HCT116 (cell line): ENCODE results near the gene SLC30A10. TPM values are rescaled to one million over a fixed set of nuclear protein-coding genes. Genes with fewer than 3 reads are reported as not detected.
"Not testable (repeated sequence)": the region's sequence is repeated elsewhere in the genome, so short reads cannot be mapped to it uniquely, and the experiment has no call there.

Source experiments
- ATAC-seq: fragments of 200-7000 bp; cut with Tn5 transposase; 2 replicates; pipeline ENCODE4 v1.9.1; 2020; ENCODE audit warnings: mild to moderate bottlenecking, moderate library complexity
- BruUV-seq: library from RNA; stranded (reverse); fragments of 400-500 nt; replicated peaks from 2 replicates; lab custom pipeline; 2021; lab: Mats Ljungman, UMichigan
- CTCF ChIA-PET: fragments of 300-600 bp; sonication (Branson Sonifier 250); formaldehyde crosslinking; loops from one replicate; lab custom pipeline; 2021; ENCODE audit warnings: antibody characterized with exemption; lab: Charles Lee
- POLR2A ChIA-PET: fragments of 300-600, 350-600 bp; sonication (Branson Sonifier 250); formaldehyde crosslinking; loops from one replicate; lab custom pipeline; 2021; ENCODE audit warnings: antibody characterized with exemption; lab: Charles Lee
- RAD21 ChIA-PET, 2 experiments: fragments of 300-600 bp; sonication (Branson Sonifier 250); formaldehyde crosslinking; loops; one replicate each; lab custom pipeline; 2023; ENCODE audit warnings: low total read pairs in 2 of 2; ENCODE audit not compliant: uncharacterized antibody in 2 of 2, unreplicated experiment in 2 of 2, low non-redundant PET in 1 of 2; lab: Charles Lee
- DNase-seq: peaks from one replicate; pipeline ENCODE4 v3.0.0-alpha.2; 2010; ENCODE audit warnings: low read depth, low spot score
- H2AFZ ChIP-seq: fragments of 200-600 bp; shearing (Covaris generic), sonication (generic); 2 replicates; pipeline ENCODE4 v1.6.1; 2017; ENCODE audit warnings: low read depth, mixed run types, mixed read lengths, antibody characterized with exemption, low read length; ENCODE audit not compliant: poor library complexity, severe bottlenecking
- H3K27ac ChIP-seq: 2 replicates; pipeline ENCODE4 v1.5.1; 2012; ENCODE audit warnings: low read depth, low read length
- H3K27me3 ChIP-seq: fragments of 200-600 bp; sonication (generic); 2 replicates; pipeline ENCODE4 v1.6.1; 2016; ENCODE audit warnings: mixed run types, low read length, mixed read lengths; ENCODE audit not compliant: insufficient read depth
- H3K36me3 ChIP-seq, 2 experiments: fragments of 200-500 bp in 1 of 2; fragments of 200-600 bp in 1 of 2; sonication (Bioruptor generic) in 1 of 2; sonication (generic) in 1 of 2; 2 replicates each; pipeline versions ENCODE4 v1.5.1 to v1.6.1; 2014 to 2016; ENCODE audit warnings: low read length in 2 of 2, inconsistent platforms in 1 of 2, mixed read lengths in 1 of 2, mixed run types in 1 of 2; ENCODE audit not compliant: insufficient read depth in 2 of 2, control insufficient read depth in 1 of 2
- H3K4me1 ChIP-seq, 2 experiments: fragments of 200-600 bp in 1 of 2; sonication (generic) in 1 of 2; 2 replicates each; pipeline versions ENCODE4 v1.5.1 to v1.6.1; 2012 to 2017; ENCODE audit warnings: low read length in 2 of 2, inconsistent platforms in 1 of 2, mild to moderate bottlenecking in 1 of 2, mixed read lengths in 1 of 2, mixed run types in 1 of 2, moderate library complexity in 1 of 2; ENCODE audit not compliant: insufficient read depth in 2 of 2, control insufficient read depth in 1 of 2
- H3K4me2 ChIP-seq: fragments of 200-600 bp; sonication (generic); 2 replicates; pipeline ENCODE4 v1.6.1; 2017; ENCODE audit warnings: mixed run types, low read length, mixed read lengths
- H3K4me3 ChIP-seq, 2 experiments: fragments of 200-600 bp in 1 of 2; sonication (generic) in 1 of 2; replicated peaks in 1 of 2; 2 replicates each; pipeline ENCODE4 v1.5.1; 2011 to 2016; ENCODE audit warnings: low read length in 2 of 2, control low read depth in 1 of 2, low read depth in 1 of 2, mild to moderate bottlenecking in 1 of 2, mixed read lengths in 1 of 2, mixed run types in 1 of 2
- H3K79me2 ChIP-seq: fragments of 200-600 bp; sonication (generic); 2 replicates; pipeline ENCODE4 v1.6.1; 2017; ENCODE audit warnings: mild to moderate bottlenecking, mixed run types, low read length, moderate library complexity, mixed read lengths; ENCODE audit not compliant: insufficient read depth
- H3K9ac ChIP-seq: fragments of 200-600 bp; sonication (generic); 2 replicates; pipeline ENCODE4 v1.6.1; 2016; ENCODE audit warnings: low read length, mixed read lengths
- H3K9me2 ChIP-seq: fragments of 200-600 bp; sonication (generic), shearing (Covaris generic); 2 replicates; pipeline ENCODE4 v1.6.1; 2017; ENCODE audit warnings: mixed run types, mild to moderate bottlenecking, moderate library complexity; ENCODE audit not compliant: insufficient read depth
- H3K9me3 ChIP-seq, 2 experiments: fragments of 200-500 bp in 1 of 2; fragments of 200-600 bp in 1 of 2; sonication (Bioruptor generic) in 1 of 2; sonication (generic) in 1 of 2; 2 replicates each; pipeline ENCODE4 v1.6.1; 2014 to 2017; ENCODE audit warnings: low read length in 2 of 2, mixed read lengths in 2 of 2, inconsistent platforms in 1 of 2, low read depth in 1 of 2, mild to moderate bottlenecking in 1 of 2, mixed run types in 1 of 2, moderate library complexity in 1 of 2; ENCODE audit not compliant: control insufficient read depth in 1 of 2, insufficient read depth in 1 of 2
- H4K20me1 ChIP-seq: fragments of 200-600 bp; sonication (generic), shearing (Covaris generic); 2 replicates; pipeline ENCODE4 v1.6.1; 2017; ENCODE audit warnings: mixed run types, mild to moderate bottlenecking, moderate library complexity; ENCODE audit not compliant: insufficient read depth
- EGR1 ChIP-seq: IDR thresholded peaks from 2 replicates; pipeline ENCODE4 v1.6.1; 2012; ENCODE audit warnings: low read depth
- FOSL1 ChIP-seq: IDR thresholded peaks from 2 replicates; pipeline ENCODE4 v1.6.1; 2012; ENCODE audit warnings: low read depth
- JUND ChIP-seq: IDR thresholded peaks from 2 replicates; pipeline ENCODE4 v1.6.1; 2012
- POLR2A ChIP-seq: IDR thresholded peaks from 2 replicates; pipeline ENCODE4 v1.7.0; 2011; ENCODE audit warnings: borderline replicate concordance; ENCODE audit not compliant: insufficient read depth, insufficient read length; ENCODE audit errors: extremely low read depth
- RAD21 ChIP-seq: IDR thresholded peaks from 2 replicates; pipeline ENCODE4 v1.6.1; 2012; ENCODE audit warnings: low read depth, mild to moderate bottlenecking
- SRF ChIP-seq: IDR thresholded peaks from 2 replicates; pipeline ENCODE4 v1.6.1; 2012; ENCODE audit warnings: low read depth
- TCF7L2 ChIP-seq: IDR thresholded peaks from 2 replicates; pipeline ENCODE4 v1.7.0; 2011; ENCODE audit warnings: borderline replicate concordance, inconsistent platforms; ENCODE audit not compliant: insufficient read depth, insufficient read length; ENCODE audit errors: extremely low read depth
- YY1 ChIP-seq: IDR thresholded peaks from 2 replicates; pipeline ENCODE4 v1.6.1; 2011; ENCODE audit warnings: low read length, low read depth, moderate library complexity, mild to moderate bottlenecking; ENCODE audit not compliant: insufficient replicate concordance; ENCODE audit errors: extremely low read depth
- ZNF274 ChIP-seq: fragments of 200-500 bp; sonication (Bioruptor generic); IDR thresholded peaks from 2 replicates; pipeline ENCODE4 v1.6.1; 2014; ENCODE audit warnings: mild to moderate bottlenecking, low read depth, low read length, inconsistent platforms
- intact Hi-C: fragments of 100-400 bp; cut with micrococcal nuclease; formaldehyde crosslinking; loops from 2 replicates; pipeline ENCODE4 v1.10.0; 2022
- total RNA-seq: library from RNA; stranded (reverse); gene quantifications from one replicate; pipeline ENCODE4 v1.2.1, GENCODE V29; 2021; ENCODE audit not compliant: unreplicated experiment
- TF ChIP-seq, protein P1 (sequence below): IDR thresholded peaks from 2 replicates; pipeline ENCODE4 v1.6.1; 2011; ENCODE audit warnings: mild to moderate bottlenecking, low read length, moderate library complexity; ENCODE audit not compliant: insufficient replicate concordance; ENCODE audit errors: extremely low read depth
- TF ChIP-seq, protein P2 (sequence below): IDR thresholded peaks from 2 replicates; pipeline ENCODE4 v1.6.1; 2012; ENCODE audit warnings: low read depth
- TF ChIP-seq, protein P3 (sequence below): IDR thresholded peaks from 2 replicates; pipeline ENCODE4 v1.6.1; 2012

SLC30A10 gene
- total RNA-seq, 1 experiment from 2014 or later, result 0.15 TPM

DNA sequence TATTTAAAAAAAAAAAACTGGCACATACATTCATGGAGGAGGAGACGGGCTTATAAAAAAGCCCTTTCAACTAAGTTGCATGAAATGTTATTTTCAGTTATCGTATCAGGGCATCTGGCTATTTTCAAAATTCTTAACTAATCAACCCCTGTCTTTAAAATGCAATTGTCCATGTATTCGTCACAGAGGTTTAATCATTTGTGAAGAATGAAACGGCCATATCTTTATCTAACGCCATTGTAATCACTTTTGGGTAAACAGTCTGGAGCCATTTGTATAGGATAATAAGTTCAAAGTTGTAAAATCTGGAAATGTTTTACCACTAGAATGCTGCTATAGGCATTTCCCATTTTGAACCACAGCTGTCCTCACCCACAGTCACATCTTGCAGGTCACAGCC lies 30.4 kb downstream of the SLC30A10 start:
- BruUV-seq, result no TSS peak
- no peak overlapping the region for H3K4me3 ChIP-seq
- intact Hi-C loops, result no loop called here
- no peaks in the 10 kb centered on the region for H3K9me3 ChIP-seq
- TF ChIP-seq RAD21 (no peak), TCF7L2 (no peak), JUND (no peak), SRF (no peak), POLR2A (no peak), YY1 (no peak), FOSL1 (no peak), ZNF274 (no peak), EGR1 (no peak)
- TF ChIP-seq, protein P1, sequence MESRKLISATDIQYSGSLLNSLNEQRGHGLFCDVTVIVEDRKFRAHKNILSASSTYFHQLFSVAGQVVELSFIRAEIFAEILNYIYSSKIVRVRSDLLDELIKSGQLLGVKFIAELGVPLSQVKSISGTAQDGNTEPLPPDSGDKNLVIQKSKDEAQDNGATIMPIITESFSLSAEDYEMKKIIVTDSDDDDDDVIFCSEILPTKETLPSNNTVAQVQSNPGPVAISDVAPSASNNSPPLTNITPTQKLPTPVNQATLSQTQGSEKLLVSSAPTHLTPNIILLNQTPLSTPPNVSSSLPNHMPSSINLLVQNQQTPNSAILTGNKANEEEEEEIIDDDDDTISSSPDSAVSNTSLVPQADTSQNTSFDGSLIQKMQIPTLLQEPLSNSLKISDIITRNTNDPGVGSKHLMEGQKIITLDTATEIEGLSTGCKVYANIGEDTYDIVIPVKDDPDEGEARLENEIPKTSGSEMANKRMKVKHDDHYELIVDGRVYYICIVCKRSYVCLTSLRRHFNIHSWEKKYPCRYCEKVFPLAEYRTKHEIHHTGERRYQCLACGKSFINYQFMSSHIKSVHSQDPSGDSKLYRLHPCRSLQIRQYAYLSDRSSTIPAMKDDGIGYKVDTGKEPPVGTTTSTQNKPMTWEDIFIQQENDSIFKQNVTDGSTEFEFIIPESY, result no peak
- TF ChIP-seq, protein P2, sequence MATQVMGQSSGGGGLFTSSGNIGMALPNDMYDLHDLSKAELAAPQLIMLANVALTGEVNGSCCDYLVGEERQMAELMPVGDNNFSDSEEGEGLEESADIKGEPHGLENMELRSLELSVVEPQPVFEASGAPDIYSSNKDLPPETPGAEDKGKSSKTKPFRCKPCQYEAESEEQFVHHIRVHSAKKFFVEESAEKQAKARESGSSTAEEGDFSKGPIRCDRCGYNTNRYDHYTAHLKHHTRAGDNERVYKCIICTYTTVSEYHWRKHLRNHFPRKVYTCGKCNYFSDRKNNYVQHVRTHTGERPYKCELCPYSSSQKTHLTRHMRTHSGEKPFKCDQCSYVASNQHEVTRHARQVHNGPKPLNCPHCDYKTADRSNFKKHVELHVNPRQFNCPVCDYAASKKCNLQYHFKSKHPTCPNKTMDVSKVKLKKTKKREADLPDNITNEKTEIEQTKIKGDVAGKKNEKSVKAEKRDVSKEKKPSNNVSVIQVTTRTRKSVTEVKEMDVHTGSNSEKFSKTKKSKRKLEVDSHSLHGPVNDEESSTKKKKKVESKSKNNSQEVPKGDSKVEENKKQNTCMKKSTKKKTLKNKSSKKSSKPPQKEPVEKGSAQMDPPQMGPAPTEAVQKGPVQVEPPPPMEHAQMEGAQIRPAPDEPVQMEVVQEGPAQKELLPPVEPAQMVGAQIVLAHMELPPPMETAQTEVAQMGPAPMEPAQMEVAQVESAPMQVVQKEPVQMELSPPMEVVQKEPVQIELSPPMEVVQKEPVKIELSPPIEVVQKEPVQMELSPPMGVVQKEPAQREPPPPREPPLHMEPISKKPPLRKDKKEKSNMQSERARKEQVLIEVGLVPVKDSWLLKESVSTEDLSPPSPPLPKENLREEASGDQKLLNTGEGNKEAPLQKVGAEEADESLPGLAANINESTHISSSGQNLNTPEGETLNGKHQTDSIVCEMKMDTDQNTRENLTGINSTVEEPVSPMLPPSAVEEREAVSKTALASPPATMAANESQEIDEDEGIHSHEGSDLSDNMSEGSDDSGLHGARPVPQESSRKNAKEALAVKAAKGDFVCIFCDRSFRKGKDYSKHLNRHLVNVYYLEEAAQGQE, result no peak
- TF ChIP-seq, protein P3, sequence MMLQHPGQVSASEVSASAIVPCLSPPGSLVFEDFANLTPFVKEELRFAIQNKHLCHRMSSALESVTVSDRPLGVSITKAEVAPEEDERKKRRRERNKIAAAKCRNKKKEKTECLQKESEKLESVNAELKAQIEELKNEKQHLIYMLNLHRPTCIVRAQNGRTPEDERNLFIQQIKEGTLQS, result no peak
- TF ChIP-seq, all 23 proteins: peak for 0
- H3K27ac ChIP-seq, result no peak overlapping the region
- H3K27me3 ChIP-seq, result peaks cover 18% of the 10 kb centered on the region
- DNase-seq, result no peak
- H2AFZ ChIP-seq, result no peak overlapping the region
- H3K9ac ChIP-seq, result no peak overlapping the region
- RAD21 ChIA-PET, result no interaction called here
- no peaks in the 10 kb centered on the region for H3K9me2 ChIP-seq
- CTCF ChIA-PET, result no interaction called here
- H3K4me2 ChIP-seq, result no peak overlapping the region
- no peaks in the 10 kb centered on the region for H3K36me3 ChIP-seq
- no peaks in the 10 kb centered on the region for H3K4me1 ChIP-seq
- no peaks in the 10 kb centered on the region for H3K79me2 ChIP-seq
- no peak for ATAC-seq
- H4K20me1 ChIP-seq, result no peaks in the 10 kb centered on the region
- POLR2A ChIA-PET, result no interaction called here

DNA sequence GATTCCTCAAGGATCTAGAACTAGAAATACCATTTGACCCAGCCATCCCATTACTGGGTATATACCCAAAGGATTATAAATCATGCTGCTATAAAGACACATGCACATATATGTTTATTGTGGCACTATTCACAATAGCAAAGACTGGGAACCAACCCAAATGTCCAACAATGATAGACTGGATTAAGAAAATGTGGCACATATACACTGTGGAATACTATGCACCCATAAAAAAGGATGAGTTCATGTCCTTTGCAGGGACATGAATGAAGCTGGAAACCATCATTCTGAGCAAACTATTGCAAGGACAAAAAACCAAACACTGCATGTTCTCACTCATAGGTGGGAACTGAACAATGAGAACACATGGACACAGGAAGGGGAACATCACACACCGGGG lies 36.1 kb downstream of the SLC30A10 start:
- H3K9me3 ChIP-seq, H3K79me2 ChIP-seq, DNase-seq, H3K9me2 ChIP-seq, ATAC-seq, H3K9ac ChIP-seq, H2AFZ ChIP-seq, RAD21 ChIA-PET, POLR2A ChIA-PET, H3K4me3 ChIP-seq, H3K4me1 ChIP-seq, H3K4me2 ChIP-seq, H4K20me1 ChIP-seq, CTCF ChIA-PET, BruUV-seq, H3K36me3 ChIP-seq, H3K27ac ChIP-seq: not testable (repeated sequence)
- intact Hi-C loops, result loop anchor here (2.0 kb wide), 1 partner anchor 15 kb away; no protein-coding TSS in a partner anchor
- peaks cover 16% of the 10 kb centered on the region for H3K27me3 ChIP-seq
